Neural cell (in vitro differentiated cells): ENCODE results near the gene PCSK1. TPM values are rescaled to one million over a fixed set of nuclear protein-coding genes. Genes with fewer than 3 reads are reported as not detected.
"Not testable (repeated sequence)": the region's sequence is repeated elsewhere in the genome, so short reads cannot be mapped to it uniquely, and the experiment has no call there.

Experiments
- H2AFZ ChIP-seq: fragments of 200-600, 300-800 bp; sonication (generic), shearing (Covaris generic); 2 replicates; pipeline ENCODE4 v1.6.0; 2014; ENCODE audit warnings: low read depth, mild to moderate bottlenecking, antibody characterized with exemption, low read length, moderate library complexity
- H3F3A ChIP-seq: fragments of 200-600 bp; shearing (Covaris generic); 2 replicates; pipeline ENCODE4 v1.6.1; 2016; ENCODE audit warnings: mild to moderate bottlenecking, moderate library complexity, mixed read lengths, antibody characterized with exemption, low read length; ENCODE audit not compliant: insufficient read depth, poor library complexity, severe bottlenecking
- H3K27ac ChIP-seq: fragments of 200-600, 300-800 bp; sonication (generic), shearing (Covaris generic); 2 replicates; pipeline ENCODE4 v1.5.1; 2014; ENCODE audit warnings: mild to moderate bottlenecking, low read length, moderate library complexity
- H3K27me3 ChIP-seq: fragments of 300-800, 200-600 bp; sonication (generic), shearing (Covaris generic); 2 replicates; pipeline ENCODE4 v1.6.0; 2014; ENCODE audit warnings: mild to moderate bottlenecking, low read depth, low read length, moderate library complexity; ENCODE audit not compliant: insufficient read depth
- H3K36me3 ChIP-seq: fragments of 300-800, 200-600 bp; sonication (generic), shearing (Covaris generic); 2 replicates; pipeline ENCODE4 v1.5.1; 2014; ENCODE audit warnings: mild to moderate bottlenecking, antibody characterized with exemption, low read length, moderate library complexity; ENCODE audit not compliant: insufficient read depth
- H3K4me2 ChIP-seq: fragments of 300-800, 200-600 bp; sonication (generic), shearing (Covaris generic); 2 replicates; pipeline ENCODE4 v1.6.0; 2014; ENCODE audit warnings: mild to moderate bottlenecking, low read length
- H3K4me3 ChIP-seq: fragments of 300-800, 200-600 bp; sonication (generic), shearing (Covaris generic); 2 replicates; pipeline ENCODE4 v1.5.1; 2014; ENCODE audit warnings: mild to moderate bottlenecking, low read length, moderate library complexity
- H3K79me2 ChIP-seq: fragments of 200-600 bp; shearing (Covaris generic); replicated peaks from 2 replicates; pipeline ENCODE4 v1.6.0; 2014; ENCODE audit warnings: mild to moderate bottlenecking, low read length, moderate library complexity; ENCODE audit not compliant: insufficient read depth
- H3K9ac ChIP-seq: fragments of 300-800, 200-600 bp; sonication (generic), shearing (Covaris generic); 2 replicates; pipeline ENCODE4 v1.6.1; 2016; ENCODE audit warnings: mild to moderate bottlenecking, low read length, mixed read lengths
- H3K9me2 ChIP-seq: fragments of 200-600 bp; shearing (Covaris generic); 2 replicates; pipeline ENCODE4 v1.6.1; 2016; ENCODE audit warnings: mild to moderate bottlenecking, low read length, mixed read lengths; ENCODE audit not compliant: insufficient read depth
- H3K9me3 ChIP-seq: fragments of 200-600, 300-800 bp; sonication (generic), shearing (Covaris generic); 2 replicates; pipeline ENCODE4 v1.6.1; 2016; ENCODE audit warnings: mild to moderate bottlenecking, mixed run types, low read length, moderate library complexity, mixed read lengths
- H4K20me1 ChIP-seq: fragments of 200-600 bp; shearing (Covaris generic); 2 replicates; pipeline ENCODE4 v1.6.1; 2016; ENCODE audit warnings: mild to moderate bottlenecking, mixed run types; ENCODE audit not compliant: insufficient read depth
- CTCF ChIP-seq: fragments of 450-650 bp; IDR thresholded peaks from 2 replicates; pipeline ENCODE4 v1.5.1; 2014; ENCODE audit warnings: antibody characterized with exemption, mild to moderate bottlenecking, moderate library complexity; ENCODE audit not compliant: poor library complexity, severe bottlenecking
- EP300 ChIP-seq: fragments of 450-650 bp; conservative IDR thresholded peaks from 2 replicates; pipeline ENCODE4 v1.6.1; 2014; ENCODE audit warnings: antibody characterized with exemption, mild to moderate bottlenecking, moderate library complexity; ENCODE audit not compliant: poor library complexity, severe bottlenecking
- EZH2 ChIP-seq: fragments of 200-600, 300-800 bp; shearing (Covaris generic), sonication (generic); IDR thresholded peaks from 2 replicates; pipeline ENCODE4 v1.6.1; 2014; ENCODE audit warnings: antibody characterized with exemption, low read length, borderline replicate concordance, mild to moderate bottlenecking; ENCODE audit not compliant: insufficient read depth, poor library complexity, severe bottlenecking
- MXI1 ChIP-seq: fragments of 450-650 bp; conservative IDR thresholded peaks from 2 replicates; pipeline ENCODE4 v1.6.1; 2014; ENCODE audit warnings: antibody characterized with exemption, mild to moderate bottlenecking; ENCODE audit not compliant: poor library complexity, severe bottlenecking
- POLR2AphosphoS5 ChIP-seq: IDR thresholded peaks from 2 replicates; pipeline ENCODE4 v1.6.1; 2012
- RAD21 ChIP-seq: fragments of 450-650 bp; conservative IDR thresholded peaks from 2 replicates; pipeline ENCODE4 v1.6.1; 2014; ENCODE audit warnings: antibody characterized with exemption, mild to moderate bottlenecking, moderate library complexity
- REST ChIP-seq: IDR thresholded peaks from 2 replicates; pipeline ENCODE4 v1.6.1; 2012; ENCODE audit warnings: borderline replicate concordance
- SMC3 ChIP-seq: fragments of 450-650 bp; conservative IDR thresholded peaks from 2 replicates; pipeline ENCODE4 v1.6.1; 2014; ENCODE audit warnings: antibody characterized with exemption, mild to moderate bottlenecking, moderate library complexity; ENCODE audit not compliant: poor library complexity
- TAF1 ChIP-seq: IDR thresholded peaks from 2 replicates; pipeline ENCODE4 v1.6.1; 2012; ENCODE audit warnings: low read depth
- polyA plus RNA-seq: library from polyadenylated mRNA; depleted of rRNA; stranded (reverse); fragments of >200 nt; gene quantifications from 2 replicates; pipeline ENCODE4 v1.2.3, GENCODE V29; 2014

The PCSK1 gene
- polyA plus RNA-seq, 1 donor from 2014 or later: 27.2 TPM

- H3K79me2 ChIP-seq: no peaks in the 10 kb centered on the region
Measured at GRCh38 chr5:96396878-96397277, 36.2 kb downstream of the PCSK1 start.

GRCh38 chr5:96395295-96395694, 37.8 kb downstream of the PCSK1 start:
- not testable (repeated sequence) for H3K27ac ChIP-seq, H2AFZ ChIP-seq, H3F3A ChIP-seq, H3K4me2 ChIP-seq, H4K20me1 ChIP-seq, H3K9ac ChIP-seq, H3K9me2 ChIP-seq, H3K4me3 ChIP-seq, H3K27me3 ChIP-seq, H3K9me3 ChIP-seq, H3K79me2 ChIP-seq
- H3K36me3 ChIP-seq: peaks cover 12% of the 10 kb centered on the region

More at GRCh38 chr5:96396878-96397277, 36.2 kb downstream of the PCSK1 start:
- no peak overlapping the region for H3K4me2 ChIP-seq
- H3K27ac ChIP-seq: no peak overlapping the region
- no peaks in the 10 kb centered on the region for H3K27me3 ChIP-seq
- no peaks in the 10 kb centered on the region for H3F3A ChIP-seq
- TF ChIP-seq TAF1 (no peak), CTCF (no peak), SMC3 (no peak), EP300 (no peak), POLR2AphosphoS5 (no peak), MXI1 (no peak), EZH2 (no peak), RAD21 (no peak), REST (no peak)
- no peak overlapping the region for H3K4me3 ChIP-seq
- H3K9me3 ChIP-seq: no peaks in the 10 kb centered on the region
- H3K9me2 ChIP-seq: no peaks in the 10 kb centered on the region
- H4K20me1 ChIP-seq: no peaks in the 10 kb centered on the region
- no peak overlapping the region for H2AFZ ChIP-seq
- H3K9ac ChIP-seq: no peak overlapping the region
- H3K36me3 ChIP-seq: peaks cover 12% of the 10 kb centered on the region

GRCh38 chr5:96391921-96392320, 41.1 kb downstream of the PCSK1 start:
- Histone ChIP-seq H3K36me3 (peaks cover 12% of the 10 kb centered on the region), H3K79me2 (no peaks in the 10 kb centered on the region), H3K27me3 (no peaks in the 10 kb centered on the region), H3K27ac (no peak overlapping the region), H3K9me3 (no peaks in the 10 kb centered on the region), H2AFZ (no peak overlapping the region), H3K9me2 (no peaks in the 10 kb centered on the region), H3K4me3 (no peak overlapping the region), H3K9ac (no peak overlapping the region), H4K20me1 (no peaks in the 10 kb centered on the region), H3K4me2 (no peak overlapping the region), H3F3A (no peaks in the 10 kb centered on the region)
- no peak for TF ChIP-seq MXI1
- TF ChIP-seq SMC3: no peak
- no peak for TF ChIP-seq EP300
- no peak for TF ChIP-seq CTCF
- no peak for TF ChIP-seq RAD21
- no peak for TF ChIP-seq EZH2
- no peak for TF ChIP-seq POLR2AphosphoS5
- no peak for TF ChIP-seq REST
- TF ChIP-seq TAF1: no peak
